ENCODE measurements around the gene CERCAM.

Gene CERCAM

GRCh38 chr9:128469070-128469469 lies 48.4 kb downstream of the CERCAM start:
- DNase-seq, result no peak

- no peak for DNase-seq
Observed at GRCh38 chr9:128470560-128470959, 49.9 kb downstream of the CERCAM start.

DNA sequence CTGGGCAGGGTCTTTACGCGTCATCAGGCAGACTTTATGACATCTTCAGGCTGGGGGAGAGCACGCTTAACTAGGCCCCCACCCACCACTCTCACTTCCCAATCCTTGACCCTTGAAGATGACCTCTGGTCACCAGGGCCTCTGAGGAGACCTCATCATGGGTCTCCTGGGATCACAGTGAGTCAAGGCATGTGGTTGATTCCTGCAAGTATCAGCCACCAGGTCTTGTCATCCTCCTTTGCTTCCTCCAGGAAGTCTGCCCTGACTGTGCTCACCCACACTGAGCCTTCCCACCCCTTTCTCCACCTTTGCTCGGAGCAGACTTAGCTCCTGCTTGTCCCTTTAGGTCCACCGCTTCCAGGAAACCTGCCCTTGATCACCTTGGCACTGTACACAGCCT lies 52.4 kb downstream of the CERCAM start:
- no peak for DNase-seq

- no peak for DNase-seq
Observed at GRCh38 chr9:128475867-128476266, 55.2 kb downstream of the CERCAM start.

DNA sequence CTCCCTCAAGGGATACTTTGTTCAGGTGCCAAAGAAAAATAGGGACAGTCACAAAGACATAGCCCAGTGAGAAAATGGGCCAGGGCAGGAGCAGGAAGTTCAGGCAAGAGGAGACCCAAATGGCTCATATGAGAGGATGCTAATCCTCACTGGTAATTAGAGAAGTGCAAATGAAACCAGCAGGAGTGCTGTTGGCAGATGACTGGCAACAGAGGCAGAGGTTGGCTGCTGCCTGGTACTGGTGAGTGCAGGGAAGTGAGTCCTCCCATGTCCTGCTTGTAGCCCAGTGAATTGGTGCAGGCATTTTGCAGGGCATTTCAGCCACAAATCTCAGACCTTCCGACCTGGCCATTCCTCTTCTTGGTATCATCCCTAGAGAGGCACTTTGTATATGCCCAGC lies 58.6 kb downstream of the CERCAM start:
- no peak for DNase-seq

DNA sequence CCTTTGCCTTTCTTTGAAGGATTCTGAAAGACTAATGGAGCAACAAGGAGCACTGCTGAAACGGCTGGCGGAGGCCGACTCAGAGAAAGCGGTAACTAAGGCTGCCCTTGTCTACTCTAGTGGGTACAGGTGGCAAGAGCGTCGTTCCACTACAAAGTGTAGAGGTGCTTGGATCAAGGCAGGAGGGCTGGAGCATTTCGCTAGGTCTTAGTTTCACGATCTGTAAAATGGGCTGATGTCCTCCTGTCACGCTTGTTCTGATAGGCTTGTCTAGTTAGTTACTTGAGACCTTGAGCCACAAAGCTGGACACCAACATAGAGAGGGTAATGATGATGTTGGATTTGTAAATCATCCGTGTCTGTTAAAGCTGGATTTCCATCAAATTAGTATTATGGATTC lies 60.9 kb downstream of the CERCAM start:
- no peak for DNase-seq

GRCh38 chr9:128482186-128482585 lies 61.5 kb downstream of the CERCAM start:
- no peak for DNase-seq

- DNase-seq, result no peak
Observed at GRCh38 chr9:128484686-128485413, 64.2 kb downstream of the CERCAM start.

DNA sequence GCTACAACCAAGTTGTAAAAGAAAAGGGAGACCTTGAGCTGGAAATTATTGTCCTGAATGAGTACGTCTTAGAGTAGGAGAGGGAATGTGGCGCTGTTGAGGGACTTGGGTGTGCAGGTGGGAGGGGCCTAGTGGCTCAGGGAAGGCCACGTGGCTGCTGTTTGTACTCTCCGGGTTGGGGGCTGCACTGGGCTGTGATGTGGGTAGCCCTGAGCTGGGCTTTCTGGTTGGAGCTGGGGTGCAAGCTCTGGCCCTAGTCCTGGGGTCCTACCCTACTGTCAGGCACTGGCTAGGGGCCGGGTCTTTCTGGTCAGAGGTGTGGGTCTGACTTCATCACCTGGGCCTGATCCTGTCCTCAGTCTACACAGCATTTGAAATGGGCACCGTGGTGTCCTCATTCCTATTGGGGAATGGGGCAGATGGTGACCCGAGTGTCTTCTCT lies 64.8 kb downstream of the CERCAM start:
- DNase-seq, result no peak

GRCh38 chr9:128486201-128486600 lies 65.5 kb downstream of the CERCAM start:
- no peak for DNase-seq
